Osteoblast (primary cell): ENCODE results near the gene ASIC3. TPM values are rescaled to one million over a fixed set of nuclear protein-coding genes. Genes with fewer than 3 reads are reported as not detected.
A peak's percentile ranks its signal among the peaks of the same experiment; 100 is the strongest.

Experiments
- DNase-seq: peaks from one replicate; pipeline ENCODE4 v3.0.0; 2011; ENCODE audit warnings: low spot score, mixed read lengths; ENCODE audit not compliant: insufficient read length; ENCODE audit errors: missing footprints
- H2AFZ ChIP-seq: 2 replicates; pipeline ENCODE4 v1.6.0; 2011; ENCODE audit warnings: mild to moderate bottlenecking, low read length
- H3K27ac ChIP-seq: 2 replicates; pipeline ENCODE4 v1.5.1; 2011; ENCODE audit warnings: mild to moderate bottlenecking, low read depth, low read length, moderate library complexity
- H3K27me3 ChIP-seq: 2 replicates; pipeline ENCODE4 v1.6.0; 2012; ENCODE audit warnings: mild to moderate bottlenecking, control low read depth, inconsistent platforms, low read length, moderate library complexity; ENCODE audit not compliant: insufficient read depth
- H3K36me3 ChIP-seq: 2 replicates; pipeline ENCODE4 v1.5.1; 2011; ENCODE audit warnings: mild to moderate bottlenecking, low read length, control low read depth, moderate library complexity; ENCODE audit not compliant: insufficient read depth
- H3K4me1 ChIP-seq: 2 replicates; pipeline ENCODE4 v1.5.1; 2011; ENCODE audit warnings: mild to moderate bottlenecking, low read length, control low read depth, moderate library complexity; ENCODE audit not compliant: insufficient read depth
- H3K4me2 ChIP-seq: 2 replicates; pipeline ENCODE4 v1.6.0; 2011; ENCODE audit warnings: mild to moderate bottlenecking, low read length; ENCODE audit not compliant: insufficient read depth
- H3K4me3 ChIP-seq: fragments of 200-600 bp; sonication (generic); 3 replicates; pipeline ENCODE4 v1.5.1; 2012; ENCODE audit warnings: mild to moderate bottlenecking, low read length, inconsistent platforms; ENCODE audit not compliant: insufficient read depth
- H3K79me2 ChIP-seq: 2 replicates; pipeline ENCODE4 v1.6.0; 2012; ENCODE audit warnings: mild to moderate bottlenecking, low read length, control low read depth, inconsistent platforms; ENCODE audit not compliant: insufficient read depth
- H3K9me3 ChIP-seq: 2 replicates; pipeline ENCODE4 v1.5.1; 2011; ENCODE audit warnings: low read depth, low read length, control low read depth
- H4K20me1 ChIP-seq: 2 replicates; pipeline ENCODE4 v1.6.0; 2012; ENCODE audit warnings: mild to moderate bottlenecking, low read length, control low read depth; ENCODE audit not compliant: insufficient read depth
- CTCF ChIP-seq: IDR thresholded peaks from 2 replicates; pipeline ENCODE4 v1.5.1; 2011; ENCODE audit warnings: mild to moderate bottlenecking, low read depth, low read length, moderate library complexity; ENCODE audit errors: extremely low read depth
- total RNA-seq: library from RNA; depleted of rRNA; stranded (reverse); fragments of >200 nt; gene quantifications from 2 replicates; pipeline ENCODE4 v1.2.3, GENCODE V29; 2012

ASIC3 gene
- total RNA-seq, 1 donor, result under 0.01 TPM

- H3K27me3 ChIP-seq, result no peaks in the 10 kb centered on the region
- peaks cover 18% of the 10 kb centered on the region for H4K20me1 ChIP-seq
- H2AFZ ChIP-seq, result peak within 1 kb of the TSS; percentile 85
- peaks cover 41% of the 10 kb centered on the region for H3K79me2 ChIP-seq
- H3K4me1 ChIP-seq, result peaks cover 36% of the 10 kb centered on the region
- DNase-seq, result peak; percentile 100
- peaks cover 10% of the 10 kb centered on the region for H3K36me3 ChIP-seq
- peak within 1 kb of the TSS; percentile 66 for H3K27ac ChIP-seq
- peak within 1 kb of the TSS; percentile 95 for H3K4me2 ChIP-seq
- peak within 1 kb of the TSS; percentile 95 for H3K4me3 ChIP-seq
- TF ChIP-seq CTCF, result no peak
- H3K9me3 ChIP-seq, result no peaks in the 10 kb centered on the region
Measured at GRCh38 chr7:151080522-151081169, 32.3 kb downstream of the ASIC3 start, which contains the start of gene FASTK. Gene FASTK, minus strand, starts transcription at chr7:151080809. Its CDS starts 43 bp downstream, at chr7:151080766.

DNA sequence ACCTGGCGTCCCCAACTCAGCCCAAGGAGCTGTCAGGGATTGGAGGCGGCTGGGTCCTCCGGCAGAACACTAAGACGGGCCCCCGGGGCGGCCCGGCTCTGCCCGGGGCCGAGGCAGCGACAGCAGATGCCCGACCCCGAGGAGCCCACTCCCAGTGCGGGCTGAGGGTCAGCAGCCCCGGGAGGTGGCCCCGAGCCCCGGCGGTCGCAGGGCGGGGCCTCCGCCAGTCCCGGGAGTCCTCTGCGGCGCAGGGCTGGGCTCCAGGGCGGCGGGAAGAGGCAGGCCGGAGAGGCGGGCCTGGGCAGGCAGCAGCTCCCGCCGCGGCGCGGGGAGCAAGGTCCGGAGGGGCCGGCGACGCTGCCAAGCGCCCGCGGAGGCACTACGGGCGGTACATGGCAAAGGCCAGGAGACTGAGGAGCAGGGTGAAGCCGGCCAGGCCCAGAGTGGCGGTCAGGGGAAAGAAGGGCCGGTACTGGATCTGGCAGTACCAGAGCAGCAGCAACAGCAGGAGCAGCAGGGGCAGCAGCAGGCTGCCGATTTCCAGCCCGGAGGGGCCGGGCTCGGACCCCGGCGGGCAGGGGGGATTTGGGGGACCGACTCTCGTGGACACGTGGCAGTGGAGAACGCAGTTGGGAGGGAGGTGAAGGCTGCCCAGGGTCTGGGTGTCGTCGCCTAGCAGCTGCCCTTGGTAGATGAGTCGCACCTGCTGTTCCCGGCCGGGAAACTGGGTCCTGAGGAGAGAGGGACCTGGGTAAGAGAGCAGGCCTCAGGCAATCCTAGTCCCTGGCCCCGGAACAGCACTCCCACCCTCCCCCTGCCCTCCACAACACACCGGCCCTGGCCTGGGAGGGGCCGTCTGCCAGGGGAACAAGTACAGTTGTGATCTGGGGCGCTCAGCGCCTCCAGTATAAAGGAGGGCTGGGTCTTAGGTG, 33.1 kb downstream of the ASIC3 start:
- DNase-seq, result peak; percentile 94
- H3K27me3 ChIP-seq, result no peaks in the 10 kb centered on the region
- no peak for TF ChIP-seq CTCF
- H4K20me1 ChIP-seq, result peaks cover 18% of the 10 kb centered on the region
- peaks cover 41% of the 10 kb centered on the region for H3K79me2 ChIP-seq
- H2AFZ ChIP-seq, result peak overlapping the region; percentile 51
- peak overlapping the region; percentile 95 for H3K4me2 ChIP-seq
- peaks cover 4% of the 10 kb centered on the region for H3K36me3 ChIP-seq
- H3K9me3 ChIP-seq, result no peaks in the 10 kb centered on the region
- H3K4me1 ChIP-seq, result peaks cover 36% of the 10 kb centered on the region
- H3K27ac ChIP-seq, result peak overlapping the region; percentile 66
- H3K4me3 ChIP-seq, result peak overlapping the region; percentile 95

- Histone ChIP-seq H3K4me2 (peak overlapping the region; percentile 95), H3K27ac (peak overlapping the region; percentile 66), H2AFZ (peak overlapping the region; percentile 78), H3K9me3 (no peaks in the 10 kb centered on the region), H4K20me1 (peaks cover 11% of the 10 kb centered on the region), H3K27me3 (no peaks in the 10 kb centered on the region), H3K79me2 (peaks cover 47% of the 10 kb centered on the region), H3K4me3 (peak overlapping the region; percentile 95), H3K36me3 (peaks cover 4% of the 10 kb centered on the region), H3K4me1 (peaks cover 36% of the 10 kb centered on the region)
- peak; percentile 91 for DNase-seq
- no peak for TF ChIP-seq CTCF
Measured at GRCh38 chr7:151082141-151083070, 34.1 kb downstream of the ASIC3 start.
